IPS-NIHi11 (cell line): Measurements from ENCODE around the gene CSRP3.

Experiments
- DNase-seq: peaks from one replicate; pipeline ENCODE4 v3.0.0; 2012; ENCODE audit warnings: mixed read lengths, low spot score

CSRP3 gene

DNA sequence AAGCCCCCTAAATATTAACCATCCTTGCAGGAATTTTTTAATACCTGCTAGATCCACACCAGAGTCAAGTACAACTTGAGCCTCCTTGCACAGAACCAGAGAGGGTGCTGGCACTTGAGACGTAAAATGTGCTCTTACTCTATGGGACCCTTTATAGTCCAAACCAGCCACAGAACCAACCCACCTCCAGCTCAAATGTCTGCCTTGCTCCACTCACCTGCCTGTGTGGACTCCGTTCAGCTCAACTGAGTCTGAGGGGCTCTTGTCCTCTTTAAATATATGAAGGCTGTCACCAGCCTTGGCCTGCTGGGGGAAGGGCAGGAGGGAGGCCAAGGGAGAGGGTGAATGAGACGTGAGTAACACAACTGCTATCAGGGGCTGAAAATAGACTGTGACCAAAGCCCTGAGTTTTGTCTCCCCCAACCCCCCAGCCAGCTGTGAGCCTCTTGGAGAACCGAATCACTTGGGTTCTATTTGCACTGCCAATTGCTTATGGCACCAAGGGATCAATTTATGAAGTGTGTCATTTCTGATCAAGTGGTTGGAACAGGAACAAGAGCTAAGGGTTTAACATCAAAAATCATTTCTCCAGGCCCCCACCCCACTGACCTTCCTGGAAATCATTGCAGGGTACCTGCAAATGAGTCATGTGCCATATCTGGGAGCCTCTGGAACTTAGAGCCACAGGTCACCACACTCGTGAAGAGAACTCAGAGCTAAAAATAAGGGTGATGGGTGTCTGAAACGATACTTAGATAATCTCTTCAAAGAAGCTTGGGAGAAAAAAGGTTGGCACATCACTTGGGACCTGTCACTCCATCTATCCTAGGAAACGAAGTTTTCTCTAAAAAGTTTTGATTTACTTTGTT is at the start of gene CSRP3:
TSS of gene CSRP3 (minus strand) at position 247 of the 869 bp plus-strand sequence. CDS start 9,535 bp downstream, outside the sequence.
- DNase-seq, result no peak

DNA sequence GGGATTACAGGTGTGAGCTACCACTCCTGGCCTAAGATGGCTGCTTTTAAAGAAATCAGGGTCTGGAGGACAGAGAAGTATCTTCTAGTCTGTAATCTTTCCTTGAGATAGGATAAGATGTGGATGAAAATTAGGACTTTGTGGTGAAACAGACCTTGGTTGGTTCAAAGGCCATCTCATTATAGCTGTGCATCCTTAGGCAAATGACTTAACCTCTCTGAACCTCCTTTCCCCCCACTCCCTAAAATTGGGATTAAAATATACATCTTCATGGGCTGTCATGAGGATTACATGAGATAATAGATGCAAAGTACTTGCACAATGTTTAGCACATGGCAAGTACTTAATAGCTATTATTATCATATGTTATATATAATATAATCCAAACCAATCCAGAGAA is 49.8 kb upstream of the CSRP3 start:
- no peak for DNase-seq

DNA sequence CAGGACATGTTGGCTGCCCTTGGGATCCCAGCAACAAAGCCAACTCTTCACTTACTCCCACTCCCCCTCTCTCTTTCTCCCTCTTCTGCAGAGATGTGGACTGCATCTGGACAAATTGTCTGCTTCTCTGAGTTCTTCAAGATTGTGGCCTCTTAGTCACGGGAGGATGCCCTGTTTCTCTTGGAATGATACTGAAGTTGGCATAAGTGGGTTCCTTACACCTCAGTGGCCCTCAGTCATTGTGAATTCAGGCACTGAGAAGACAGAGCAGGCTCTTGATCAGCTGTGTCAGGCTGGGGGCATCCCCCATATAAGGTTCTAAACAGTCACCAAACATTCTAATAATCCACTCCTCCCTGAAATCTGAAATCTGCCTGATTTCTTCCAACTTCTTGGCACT is 45.0 kb upstream of the CSRP3 start:
- no peak for DNase-seq

DNA sequence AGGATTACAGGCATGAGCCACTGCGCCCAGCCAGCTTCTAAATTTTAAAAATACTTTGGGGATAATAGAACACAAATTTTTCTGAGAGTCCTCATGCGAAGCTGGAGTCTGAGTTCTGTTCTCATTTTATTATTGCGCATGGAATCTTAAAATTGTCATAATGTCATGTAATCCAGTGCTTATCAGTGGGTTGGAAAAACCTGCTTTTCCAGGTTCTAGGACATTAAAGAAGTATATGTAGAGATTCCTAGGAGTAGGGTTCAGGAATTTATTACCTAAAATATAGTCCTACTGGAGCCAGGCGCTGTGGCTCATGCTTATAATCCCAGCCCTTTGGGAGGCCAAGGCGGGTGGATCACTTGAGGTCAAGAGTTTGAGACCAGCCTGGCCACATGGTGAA is 43.6 kb upstream of the CSRP3 start:
- no peak for DNase-seq

DNA sequence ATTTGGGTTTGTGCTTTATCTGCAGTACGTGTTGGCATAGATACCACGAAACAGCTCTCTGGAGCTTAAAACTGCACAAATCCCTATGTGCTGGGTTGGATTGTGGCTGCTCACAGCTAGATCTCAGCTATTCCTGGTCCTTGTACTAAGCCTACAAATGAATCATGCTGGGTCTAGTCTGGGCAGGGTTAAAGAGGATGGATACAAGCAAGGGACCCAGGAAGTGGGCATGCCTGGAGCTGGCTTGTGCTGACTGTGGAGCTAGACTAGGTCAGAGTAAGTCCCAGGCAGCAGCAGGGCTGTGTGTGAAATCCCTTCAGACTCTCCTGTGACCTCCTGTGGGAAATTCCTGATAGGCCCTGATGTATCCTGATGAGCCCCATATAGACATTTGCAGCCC is 42.8 kb upstream of the CSRP3 start:
- no peak for DNase-seq

DNA sequence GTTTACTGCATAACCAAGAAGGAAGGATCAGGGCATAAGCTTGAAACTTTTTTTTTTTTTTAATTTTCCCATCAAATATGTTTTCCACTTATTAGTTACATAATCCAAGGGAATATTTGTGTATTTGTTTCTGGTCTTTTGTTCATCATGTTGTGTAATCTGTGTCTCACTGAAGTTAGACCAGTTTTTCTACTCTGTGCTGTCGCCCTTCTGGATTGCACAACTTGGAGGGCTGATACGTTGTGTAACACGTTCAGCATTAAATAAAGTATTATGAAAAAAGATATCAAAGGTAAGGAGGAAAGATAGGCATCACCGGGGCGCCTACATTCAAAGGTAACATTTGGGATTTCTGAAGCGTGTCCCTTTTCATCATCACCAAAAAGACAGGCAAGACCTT is 42.3 kb upstream of the CSRP3 start:
- no peak for DNase-seq

DNA sequence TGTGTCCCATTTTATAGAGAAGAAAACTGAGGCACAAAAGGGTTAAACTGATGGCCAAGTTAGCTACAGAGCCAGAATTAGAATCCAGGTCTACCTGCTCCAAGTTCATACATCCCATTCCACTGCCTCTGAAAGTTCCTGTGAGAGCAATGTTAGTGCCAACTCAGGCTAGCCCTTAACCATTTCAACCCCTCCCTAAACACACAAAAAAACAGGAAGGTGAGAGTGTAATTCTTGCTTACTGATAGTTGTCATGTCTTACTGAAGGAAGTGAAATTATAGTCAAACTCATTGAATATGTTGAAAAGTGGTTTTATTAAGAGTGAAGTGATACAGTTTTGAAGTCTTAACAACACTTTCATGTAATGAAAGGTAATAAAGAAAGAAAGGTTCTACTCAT is 41.8 kb upstream of the CSRP3 start:
- no peak for DNase-seq

DNA sequence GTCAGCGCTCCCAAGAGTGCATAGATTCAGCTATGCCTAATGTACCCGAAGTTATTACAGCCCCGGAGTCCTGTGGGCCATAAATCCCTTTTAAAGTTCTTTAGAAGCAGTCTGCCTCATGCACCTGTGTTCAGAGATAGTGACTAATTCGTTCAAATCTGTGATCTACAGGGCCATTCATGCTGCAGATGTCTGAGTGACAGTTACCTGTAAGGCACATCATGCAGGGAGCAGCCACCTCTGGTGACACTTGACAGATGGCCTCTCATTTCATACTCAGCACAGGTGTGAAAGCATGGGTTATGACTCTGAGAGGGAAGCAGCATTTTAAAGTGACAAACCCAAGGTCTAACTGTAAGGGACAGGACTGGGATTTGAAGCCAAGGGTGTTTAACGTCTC is 41.4 kb upstream of the CSRP3 start:
- DNase-seq, result no peak

DNA sequence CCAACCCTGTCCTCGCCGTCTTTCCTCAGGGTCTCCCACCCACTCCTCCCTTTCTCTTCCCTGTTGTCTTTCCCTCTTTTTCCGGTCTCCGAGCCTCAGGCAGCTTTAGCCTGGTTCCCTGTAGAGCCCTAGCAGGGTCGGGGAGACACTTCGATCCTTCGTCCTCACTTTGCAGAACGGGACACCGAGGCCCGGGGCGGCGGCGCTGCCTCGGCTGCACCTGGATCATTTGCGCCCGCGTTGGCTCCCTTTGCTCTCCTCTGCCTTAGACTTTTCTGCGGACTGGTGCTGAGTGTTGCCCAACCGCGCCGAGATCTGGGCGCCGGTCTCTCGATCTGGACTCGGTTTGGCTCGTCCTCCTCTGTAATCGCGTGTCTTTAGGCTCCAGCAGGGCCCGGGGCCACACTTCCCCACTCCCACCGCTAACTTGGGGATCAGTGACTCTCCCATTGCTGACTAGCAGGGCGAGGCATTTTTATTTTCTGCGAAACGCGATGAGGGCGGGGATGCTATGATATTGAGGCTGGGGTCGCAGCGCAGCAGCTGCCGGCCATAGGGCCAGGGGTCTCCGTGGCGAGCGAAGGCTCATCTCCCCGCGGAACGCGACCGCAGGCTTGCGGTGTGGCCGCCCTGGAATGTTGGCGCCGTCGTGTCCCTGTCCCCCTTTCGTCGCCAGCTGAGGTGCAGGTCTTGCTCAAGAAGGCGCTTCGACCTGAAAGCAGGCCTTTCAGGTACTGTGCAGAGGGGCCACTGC is 40.6 kb upstream of the CSRP3 start:
- DNase-seq, result peak; percentile 44

DNA sequence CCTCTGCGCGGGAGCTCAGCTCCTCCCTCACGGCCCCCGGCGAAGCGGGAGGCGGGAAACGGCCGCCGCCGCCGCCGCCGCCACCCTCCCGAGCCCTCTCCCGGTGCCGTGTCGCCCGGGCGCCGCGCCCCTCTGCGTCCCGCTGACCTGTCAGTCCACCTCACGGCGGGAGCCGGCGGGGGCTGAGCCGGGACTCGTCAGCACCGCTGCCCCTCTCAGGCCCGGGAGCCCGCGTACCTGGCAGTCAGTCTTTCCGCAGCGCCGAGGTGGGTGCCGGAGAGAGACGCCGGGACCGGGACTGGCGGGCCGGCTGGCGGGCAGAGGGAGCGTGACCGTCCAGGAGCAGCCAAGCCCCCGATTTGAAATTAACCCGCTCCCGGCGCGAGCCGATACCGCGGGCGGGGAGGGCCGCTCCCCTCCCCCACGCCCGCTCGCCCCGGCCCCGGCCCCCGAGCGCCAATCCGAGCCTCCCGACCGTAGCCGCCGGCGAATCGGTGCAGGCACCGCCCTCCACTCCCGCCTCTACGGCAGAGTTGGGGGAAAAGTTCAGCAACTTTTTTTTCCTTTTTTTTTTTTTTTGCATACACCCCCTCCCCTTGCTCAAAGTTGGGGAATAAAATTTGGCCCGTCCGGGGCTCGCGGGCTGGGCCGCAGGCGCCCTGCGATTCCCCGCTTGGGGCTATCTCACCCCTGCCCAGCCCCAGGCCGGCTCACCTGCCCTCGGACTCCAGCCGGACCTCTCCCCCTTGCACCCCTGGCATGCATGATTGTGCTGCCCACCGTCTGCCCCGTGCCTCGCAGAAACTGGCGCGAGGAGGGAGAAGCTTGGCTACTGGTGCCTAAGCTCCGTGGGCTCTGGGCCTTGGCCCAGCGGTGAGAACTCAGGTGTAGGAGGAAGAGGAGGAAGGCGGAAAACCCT is 39.7 kb upstream of the CSRP3 start:
- DNase-seq, result peak; percentile 90

DNA sequence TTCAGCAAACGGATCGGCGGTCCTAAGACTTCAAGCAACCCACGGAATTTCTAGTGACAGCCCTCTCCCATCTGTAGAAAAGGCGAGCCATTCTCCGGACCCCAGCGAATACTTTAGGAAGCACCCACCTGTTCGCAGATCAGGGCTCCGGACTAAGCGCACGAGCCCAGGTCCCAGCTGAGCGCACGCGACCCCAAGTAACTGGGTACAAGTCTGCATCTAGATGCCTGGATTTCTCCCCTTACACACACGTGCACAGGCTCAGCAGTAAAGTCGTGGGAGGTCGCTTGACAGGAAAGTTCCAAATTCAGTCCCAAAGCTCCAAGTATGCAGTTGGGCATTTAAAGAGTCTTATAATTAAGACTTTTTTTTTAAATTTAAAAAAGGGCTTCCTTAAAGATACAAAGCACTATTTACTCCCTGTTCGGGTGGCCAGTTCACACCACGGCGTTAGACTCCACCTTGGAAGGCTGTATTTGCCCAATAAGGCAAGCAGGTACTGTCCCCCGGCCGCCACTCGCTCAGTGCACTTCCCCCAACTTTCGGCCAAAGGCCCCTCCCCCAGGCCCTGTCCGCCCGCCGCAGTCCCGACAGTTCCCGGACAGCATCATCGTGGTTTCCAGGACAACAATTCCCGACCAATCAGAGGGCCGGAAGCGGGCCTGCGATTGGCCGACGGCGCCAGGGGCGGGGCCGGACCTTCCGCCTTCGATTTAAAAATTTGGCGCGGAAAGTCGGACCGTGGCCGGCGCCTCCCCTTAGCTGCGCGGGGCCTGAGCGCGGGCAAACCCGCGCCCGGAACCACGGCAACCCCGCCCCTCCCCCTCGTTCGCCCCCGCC is 38.9 kb upstream of the CSRP3 start, which contains the start of gene E2F8:
TSS of gene E2F8 (minus strand) at position 526 of the 840 bp plus-strand sequence. CDS start 824 bp downstream, outside the sequence.
- DNase-seq, result peak; percentile 98

DNA sequence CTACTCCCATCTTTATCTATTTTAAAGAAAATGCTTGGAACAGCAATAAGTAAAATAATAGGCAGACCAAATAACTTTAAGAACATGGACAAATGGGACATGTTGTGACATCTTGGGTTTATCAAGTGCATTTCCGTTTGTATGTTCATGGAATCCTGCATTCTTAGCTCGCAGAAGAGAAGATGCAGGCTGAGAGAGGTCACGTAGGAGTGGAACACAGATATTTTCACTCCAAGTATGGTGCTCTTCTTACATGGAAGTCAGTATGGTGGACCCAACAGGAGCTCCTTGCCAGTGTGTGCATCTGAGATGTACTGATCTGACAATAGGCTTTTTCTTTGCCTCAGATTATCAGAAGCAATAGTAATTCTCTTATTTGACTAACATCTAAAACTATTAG is 37.3 kb upstream of the CSRP3 start:
- no peak for DNase-seq

DNA sequence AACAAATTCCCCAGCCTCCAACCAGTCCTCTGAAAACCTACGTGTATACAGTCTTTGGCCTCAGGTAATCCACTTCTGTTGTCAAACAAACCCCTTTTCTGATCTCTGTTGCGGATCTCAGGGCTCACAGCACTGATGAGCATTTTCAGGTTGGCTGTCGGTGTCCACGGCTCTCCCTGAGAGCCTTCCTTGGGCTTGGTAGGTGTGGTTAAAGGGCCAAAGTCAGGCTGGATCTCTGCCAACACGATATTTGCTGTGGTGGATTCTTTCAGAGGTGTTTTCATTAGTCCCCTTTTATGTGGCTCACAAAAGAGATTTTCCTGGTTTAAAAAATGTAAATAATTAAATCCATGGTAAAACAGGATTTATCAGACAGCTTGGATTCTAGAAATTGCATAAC is 36.0 kb upstream of the CSRP3 start:
- DNase-seq, result no peak

DNA sequence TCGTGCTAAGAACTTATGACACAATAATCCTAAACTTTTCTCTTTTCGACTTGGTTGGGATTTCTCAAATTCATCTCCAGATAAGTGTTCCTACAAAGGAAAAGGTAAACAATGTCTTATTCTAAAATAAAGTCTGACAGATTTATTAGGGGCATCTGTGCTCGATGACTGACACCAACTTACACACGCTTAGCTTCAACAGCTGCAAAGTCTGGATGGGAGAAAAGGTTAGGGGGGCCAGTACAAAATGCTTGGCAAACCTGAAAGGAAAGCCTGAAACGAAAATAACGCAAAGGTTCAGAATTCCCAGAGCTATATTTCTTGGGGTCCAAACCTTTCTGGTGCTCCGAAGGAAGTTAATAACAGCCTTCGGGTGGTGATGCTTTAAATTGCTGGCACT is 35.6 kb upstream of the CSRP3 start:
- no peak for DNase-seq

DNA sequence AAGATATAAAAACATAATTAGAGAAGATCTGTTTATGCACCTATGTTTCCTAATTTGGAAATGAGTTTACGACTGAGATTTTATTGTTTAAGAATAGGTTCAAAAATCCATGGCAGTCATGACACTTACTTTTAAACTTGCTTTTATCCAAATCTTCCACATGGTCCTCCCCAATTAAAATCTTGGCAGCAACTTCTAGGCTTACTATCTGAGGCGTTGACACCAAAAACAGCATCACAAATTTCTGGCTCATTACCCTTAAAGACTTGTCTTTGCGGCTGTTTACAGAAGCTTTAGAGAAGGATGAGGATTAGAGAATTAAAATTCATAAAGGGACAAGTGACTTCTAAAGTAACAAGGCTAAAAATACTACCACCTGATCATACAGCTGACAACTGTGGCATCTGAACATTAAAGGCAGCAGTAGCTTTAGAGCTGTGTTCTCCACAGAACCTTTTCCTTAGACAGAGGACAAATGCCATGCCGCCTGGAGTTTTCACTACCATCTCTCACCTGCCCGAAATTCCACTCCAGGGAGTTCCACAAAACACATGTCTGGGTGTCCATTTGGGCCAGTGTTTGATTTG is 32.5 kb upstream of the CSRP3 start:
- no peak for DNase-seq

DNA sequence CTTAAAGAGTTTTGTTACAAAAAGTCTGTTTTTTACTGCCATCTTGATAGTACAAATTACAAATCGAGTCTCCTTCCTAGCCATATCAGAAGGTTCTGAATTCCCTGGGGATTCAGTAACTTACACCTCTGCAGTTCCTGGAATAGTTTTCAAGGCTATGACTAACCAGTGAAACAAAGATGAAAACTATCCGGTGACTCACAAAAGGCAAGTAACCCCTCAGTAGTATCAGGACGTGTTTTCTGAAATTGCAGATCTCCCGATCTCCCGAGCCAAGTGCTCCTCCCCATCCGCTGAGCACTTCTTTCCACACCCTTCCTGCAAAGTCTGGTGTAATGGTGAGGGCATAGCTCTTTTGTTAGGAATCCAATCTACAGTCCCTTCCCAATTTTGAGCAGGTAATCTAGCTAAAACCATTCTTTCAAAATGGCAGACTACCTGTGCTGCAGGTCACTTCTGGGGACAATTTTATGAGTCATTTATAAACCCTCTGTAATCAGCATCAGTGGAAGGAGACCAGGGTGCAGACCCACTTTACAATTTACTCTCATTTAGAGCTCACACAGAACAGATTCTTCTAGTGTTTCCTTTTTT is 31.2 kb upstream of the CSRP3 start:
- no peak for DNase-seq

DNA sequence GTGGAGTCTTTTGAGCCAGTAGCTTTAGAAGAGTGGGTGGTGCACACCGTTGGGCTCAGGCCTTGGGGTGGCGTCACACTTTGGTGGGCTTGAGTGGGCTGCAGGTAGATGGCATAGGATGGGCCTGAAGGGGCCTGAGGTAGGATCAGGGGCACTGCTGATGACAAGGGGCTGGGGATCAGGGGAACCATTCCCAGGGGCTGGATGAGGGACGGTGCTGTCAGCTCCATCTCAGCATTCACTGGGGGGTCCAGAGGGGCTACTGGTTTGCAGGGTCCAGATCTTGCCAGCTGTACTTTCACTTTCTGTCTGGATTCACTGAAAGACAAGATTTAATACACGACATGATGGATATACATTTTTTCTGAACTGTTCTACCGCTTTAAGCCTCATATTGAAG is 27.9 kb upstream of the CSRP3 start:
- no peak for DNase-seq

DNA sequence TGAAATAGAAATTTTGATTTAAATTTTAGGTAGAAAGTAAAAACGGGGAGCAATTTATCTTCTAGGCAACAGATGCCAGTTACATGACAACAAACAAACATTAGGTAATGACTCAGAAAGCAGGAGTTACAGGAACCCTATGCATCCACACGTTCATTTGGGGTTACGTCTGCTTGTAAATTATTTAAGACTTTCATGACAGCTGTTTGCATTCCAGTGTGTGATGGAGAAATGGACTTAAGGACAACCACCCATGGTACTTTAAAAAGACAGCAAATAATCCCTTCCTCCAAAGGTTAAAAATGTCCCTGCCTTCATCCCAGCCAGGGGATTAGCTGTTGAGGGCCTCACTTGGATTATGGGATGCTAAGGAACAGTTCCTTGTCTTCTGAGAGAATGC is 27.2 kb upstream of the CSRP3 start:
- DNase-seq, result no peak

DNA sequence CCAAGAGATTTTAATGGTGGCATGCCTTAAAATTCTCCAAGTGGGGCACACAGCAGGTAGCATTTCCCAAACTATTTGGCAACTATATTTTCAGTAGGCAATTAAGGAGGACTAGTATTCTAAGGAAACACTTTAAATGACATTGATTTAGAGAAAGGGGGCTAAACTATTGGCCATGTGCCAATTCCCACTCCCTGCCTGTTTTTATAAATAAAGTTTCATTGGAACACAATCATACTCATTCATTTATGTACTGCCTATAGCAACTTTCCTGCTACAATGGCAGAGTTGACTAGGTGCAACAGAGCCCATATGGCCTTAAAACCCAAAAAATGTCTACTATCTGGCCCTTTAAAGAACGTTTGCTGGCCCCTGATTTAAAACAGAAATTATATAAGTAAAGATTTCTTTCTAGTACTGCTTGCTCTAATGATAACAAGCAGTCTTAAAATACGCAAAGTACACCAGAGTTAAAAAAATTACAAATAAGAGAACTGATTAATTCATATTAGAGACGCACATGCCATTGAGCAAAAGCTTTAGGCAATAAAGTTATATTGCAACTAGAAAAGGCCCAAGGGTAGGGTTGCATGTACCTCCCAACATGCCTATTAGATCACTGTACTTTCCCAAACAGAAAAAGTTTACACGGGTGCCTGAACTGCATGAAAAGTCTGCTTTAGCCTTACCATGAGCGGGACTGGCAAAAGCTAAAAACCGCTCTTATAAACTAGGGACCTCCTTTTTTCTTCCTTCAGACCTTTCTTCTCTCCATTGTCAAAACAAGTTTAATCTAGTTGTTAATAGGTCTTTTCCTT is 24.8 kb upstream of the CSRP3 start:
- DNase-seq, result no peak

DNA sequence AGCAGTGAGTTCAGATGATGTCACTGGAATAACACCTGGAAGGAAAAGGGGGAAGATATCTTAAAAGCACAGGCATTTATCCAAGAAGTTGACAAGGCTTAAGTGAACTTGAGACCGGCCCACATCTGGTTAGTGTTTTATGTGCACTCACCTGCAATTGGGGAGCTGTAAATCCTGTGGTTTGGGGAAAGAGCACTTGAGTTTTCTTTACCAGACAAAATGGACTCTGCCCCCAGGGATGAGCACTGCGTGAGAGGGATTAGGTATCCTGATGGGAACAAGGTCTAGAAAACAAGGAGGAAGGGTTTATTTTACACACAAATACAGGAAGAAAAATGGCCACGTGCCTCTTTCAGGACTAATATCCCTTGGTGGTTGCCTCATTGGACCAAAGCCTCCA is 23.8 kb upstream of the CSRP3 start:
- no peak for DNase-seq
